Adrenal gland (tissue), 12 donors: ENCODE data around the gene FAM221B. TPM values are rescaled to one million over a fixed set of nuclear protein-coding genes. Genes with fewer than 3 reads are reported as not detected.

Experiments used
- DNase-seq, 7 donors: peaks; one replicate each; pipeline ENCODE4 v3.0.0-alpha.2; 2019 to 2020
- H3K27ac ChIP-seq, 5 donors: fragments of 200-600 bp; sonication (generic) in 4 of 5; 1 replicate in 3 of 5; 2 replicates in 2 of 5; pipeline versions ENCODE4 v1.5.1 to v1.8.0; 2016 to 2020; ENCODE audit warnings: mild to moderate bottlenecking in 1 of 5
- H3K27me3 ChIP-seq: fragments of 200-600 bp; 2 replicates; pipeline ENCODE4 v1.8.0; 2021
- H3K36me3 ChIP-seq, 2 donors: fragments of 200-600 bp; replicated peaks in 1 of 2; 1 replicate in 1 of 2; 2 replicates in 1 of 2; pipeline versions ENCODE4 v1.5.1 to v1.8.0; 2018 to 2022
- H3K4me1 ChIP-seq, 2 donors: fragments of 200-600 bp; replicated peaks in 1 of 2; 1 replicate in 1 of 2; 2 replicates in 1 of 2; pipeline versions ENCODE4 v1.5.1 to v1.8.0; 2018 to 2021
- H3K4me3 ChIP-seq, 4 donors: fragments of 200-600 bp; sonication (generic) in 3 of 4; one replicate each; pipeline ENCODE4 v1.5.1; 2016 to 2018
- H3K9me3 ChIP-seq, 3 donors: fragments of 200-600 bp; sonication (generic) in 1 of 3; replicated peaks in 1 of 3; 1 replicate in 2 of 3; 2 replicates in 1 of 3; pipeline versions ENCODE4 v1.5.1 to v1.8.0; 2016 to 2021
- CTCF ChIP-seq, 6 experiments: fragments of 450-650 bp in 4 of 6; fragments of 200-600 bp in 2 of 6; sonication (generic) in 1 of 6; IDR thresholded peaks; 1 replicate in 5 of 6; 2 replicates in 1 of 6; pipeline versions ENCODE4 v1.5.1 to v1.8.0; 2016 to 2021; ENCODE audit warnings: antibody characterized with exemption in 6 of 6, mild to moderate bottlenecking in 2 of 6, moderate library complexity in 1 of 6
- POLR2A ChIP-seq, 2 donors: fragments of 450-650 bp; IDR thresholded peaks; one replicate each; pipeline ENCODE4 v1.6.1; 2017; ENCODE audit warnings: antibody characterized with exemption in 2 of 2, mild to moderate bottlenecking in 2 of 2, moderate library complexity in 1 of 2
- WGBS, 4 donors: extraction: QIAGEN DNeasy Blood & Tissue Kit in 2 of 4; methylation state at CpG; one replicate each; pipeline versions ENCODE4 v1.1.5 to v1.1.7; 2013 to 2017; 5-methylcytosine and 5-hydroxymethylcytosine counted together
- intact Hi-C, 2 donors: fragments of 100-400 bp; cut with DNase I; formaldehyde crosslinking; loops; one replicate each; pipeline versions ENCODE4 v1.14.1 to v1.15.0; 2022 to 2023
- polyA plus RNA-seq, 3 donors: library from polyadenylated mRNA; stranded (reverse); fragments of 200-250 nt in 2 of 3; fragments of 350-450 nt in 1 of 3; fragmentation: Illumina TruSeq in 1 of 3; extraction: RNeasy Lipid Tissue Mini Kit (QIAGEN cat#74804) in 1 of 3; gene quantifications; one replicate each; pipeline ENCODE4 v1.2.3, GENCODE V29; 2013 to 2014
- total RNA-seq, 9 donors: library from RNA; depleted of rRNA in 4 of 9; stranded (reverse); fragments of >200 nt in 4 of 9; fragments of 120-200 nt in 1 of 9; fragmentation: NEBNext Ultra II Directional in 1 of 9; extraction: Animal tissue kit (Norgen Biotek cat#: 25700) in 1 of 9; gene quantifications; one replicate each; pipeline versions ENCODE4 v1.1.0 to v1.2.4, GENCODE V29; 2013 to 2023
- donor health status: healthy with polysubstance abuse.
- donor health status: Bipolar disorder and iron deficiency.
- donor health status: DM: yes; HTN: yes; CAD: no.
- donor health status: DM: no; HTN: no; CAD: no.
- donor health status: DM: no; HTN: no; CAD: no.
- donor health status: DM: yes; HTN: yes; CAD: no.

Gene FAM221B
- total and polyA plus RNA-seq, 12 donors, result 0.07 to 0.22 (median 0.16) TPM; not detected in 9

GRCh38 chr9:35834260-35835215, 6.0 kb upstream of the FAM221B start:
- DNase-seq, result no peak
- Histone ChIP-seq H3K27ac (no peak overlapping the region), H3K4me1 (peaks cover 28 to 34% of the 10 kb centered on the region in 2 donors), H3K27me3 (no peaks in the 10 kb centered on the region), H3K4me3 (no peak overlapping the region), H3K36me3 (no peaks in the 10 kb centered on the region), H3K9me3 (no peaks in the 10 kb centered on the region)
- WGBS, 4 donors, result 75 to 78% (median 75%) methylated on average over 13 to 14 of the region's 14 CpGs
- no peak for TF ChIP-seq CTCF (IDR thresholded peaks at IDR 0.05)
- no peak for TF ChIP-seq POLR2A (IDR thresholded peaks at IDR 0.05)
- intact Hi-C loops, result no loop called here

- Histone ChIP-seq H3K4me3 (no peak overlapping the region), H3K27ac (peak overlapping the region in 3 of 5 donors; percentile 4 to 85 (median 54)), H3K36me3 (no peaks in the 10 kb centered on the region), H3K27me3 (no peaks in the 10 kb centered on the region), H3K4me1 (peaks cover 34 to 39% of the 10 kb centered on the region in 2 donors), H3K9me3 (no peaks in the 10 kb centered on the region)
- no peak for DNase-seq
- intact Hi-C loops, result no loop called here
- TF ChIP-seq POLR2A (IDR thresholded peaks at IDR 0.05), result no peak
- TF ChIP-seq CTCF (IDR thresholded peaks at IDR 0.05), result no peak
- 55 to 72% (median 62%) methylated on average over 5 of the region's 5 CpGs for WGBS, 4 donors
Measured at GRCh38 chr9:35832814-35833213, 4.3 kb upstream of the FAM221B start.

- Histone ChIP-seq H3K4me3 (no peak overlapping the region), H3K36me3 (no peaks in the 10 kb centered on the region), H3K9me3 (no peaks in the 10 kb centered on the region), H3K4me1 (peaks cover 34 to 36% of the 10 kb centered on the region in 2 donors), H3K27me3 (no peaks in the 10 kb centered on the region), H3K27ac (no peak overlapping the region)
- intact Hi-C loops, result no loop called here
- TF ChIP-seq CTCF (IDR thresholded peaks at IDR 0.05) (no peak), POLR2A (IDR thresholded peaks at IDR 0.05) (no peak)
- no peak for DNase-seq
- WGBS, 4 donors, result 83 to 87% (median 83%) methylated on average over 4 of the region's 4 CpGs
Measured at GRCh38 chr9:35831040-35831439, 2.5 kb upstream of the FAM221B start.

- Histone ChIP-seq H3K27ac (peak overlapping the region; percentile 48 to 99 (median 93)), H3K36me3 (no peaks in the 10 kb centered on the region), H3K4me1 (peaks cover 33 to 34% of the 10 kb centered on the region in 2 donors), H3K27me3 (no peaks in the 10 kb centered on the region), H3K9me3 (no peaks in the 10 kb centered on the region), H3K4me3 (peak overlapping the region; percentile 15 to 98 (median 48))
- peak in 1 of 7 donors; percentile 28 for DNase-seq
- TF ChIP-seq POLR2A (IDR thresholded peaks at IDR 0.05) (no peak), CTCF (IDR thresholded peaks at IDR 0.05) (no peak)
- intact Hi-C loops, result loop anchor here (5.0 kb wide), 2 partner anchors 37 to 48 kb away; partner anchors contain the start of gene NPR2 (in 1 of the 2)
- WGBS, 4 donors, result 26 to 33% (median 28%) methylated on average over 2 of the region's 2 CpGs
Measured at GRCh38 chr9:35829764-35830096, 1.2 kb upstream of the FAM221B start.
